DMS53 treated with DMSO at 0.1 percent for 48 hours (cell line): Measurements from ENCODE around the gene RGL2.

Source experiments
- DNase-seq: peaks from one replicate; lab custom pipeline; 2025; ENCODE audit not compliant: unreplicated experiment; lab: John Stamatoyannopoulos, UW

Gene RGL2

DNA sequence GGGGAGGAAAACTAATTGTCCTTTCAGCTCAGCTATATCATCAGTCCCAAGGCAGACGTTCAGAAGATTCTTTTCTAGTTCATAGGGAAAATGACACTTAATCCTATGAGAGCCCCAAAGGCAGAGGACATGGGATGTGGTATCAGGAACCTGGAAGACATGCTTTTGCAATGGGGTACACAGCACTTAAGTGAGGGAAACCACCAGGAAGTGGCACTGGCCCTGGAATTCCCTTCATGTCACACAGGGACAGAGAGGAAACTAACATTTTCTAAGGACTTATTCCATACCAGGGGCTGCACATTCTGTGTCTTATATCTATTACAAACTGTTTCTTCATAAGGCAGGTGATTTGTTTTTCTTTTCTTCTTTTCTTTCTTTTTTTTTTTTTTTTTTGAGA lies 55.3 kb downstream of the RGL2 start:
- DNase-seq = no peak

DNA sequence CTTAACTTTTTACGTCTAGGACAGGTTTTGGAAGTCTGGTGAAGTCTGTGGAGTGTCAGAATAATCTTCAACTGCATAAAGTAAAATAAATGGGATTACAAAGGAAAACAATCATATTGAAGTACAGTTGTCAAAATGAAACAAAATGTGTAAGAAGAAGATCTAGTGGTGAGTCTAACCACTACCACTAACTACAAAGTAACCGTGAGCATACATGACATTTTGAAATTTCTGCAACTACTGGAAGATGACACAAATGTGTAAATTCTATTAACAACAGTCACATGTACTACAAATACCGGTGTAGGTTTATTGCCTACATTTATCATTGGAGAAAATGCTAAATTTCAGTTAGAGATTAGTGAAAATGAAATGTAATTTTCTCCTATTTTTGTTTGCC lies 56.8 kb downstream of the RGL2 start:
- DNase-seq = no peak
